ENCODE data around the gene PAX2. TPM values are rescaled to one million over a fixed set of nuclear protein-coding genes. Genes with fewer than 3 reads are reported as not detected.
A peak's percentile ranks its signal among the peaks of the same experiment; 100 is the strongest.

The PAX2 gene
- total and polyA plus RNA-seq, 2 experiments from 2014 or later, result not detected

- H3K9me3 ChIP-seq (ENCODE audit: low read depth), result no peaks in the 10 kb centered on the region
Observed at GRCh38 chr10:100742936-100743335, 2.4 kb upstream of the PAX2 start.

GRCh38 chr10:100743626-100744135, 1.7 kb upstream of the PAX2 start:
- Histone ChIP-seq H3K9me2 (replicated peaks; ENCODE audit: insufficient read depth) (no peaks in the 10 kb centered on the region), H3K27me3 (peaks cover 100% of the 10 kb centered on the region), H3K27ac (no peak overlapping the region), H3K36me3 (replicated peaks; ENCODE audit: insufficient read depth, low read depth) (no peaks in the 10 kb centered on the region), H3K79me2 (no peaks in the 10 kb centered on the region), H2AFZ (no peak overlapping the region), H3K4me1 (ENCODE audit: insufficient read depth) (peaks cover 37% of the 10 kb centered on the region), H3K4me3 (no peak overlapping the region), H4K20me1 (ENCODE audit: insufficient read depth, poor library complexity, severe bottlenecking) (no peaks in the 10 kb centered on the region), H3K4me2 (peak overlapping the region; percentile 77), H3K9me3 (ENCODE audit: low read depth) (no peaks in the 10 kb centered on the region)
- peak; percentile 18 for TF ChIP-seq EZH2 (IDR thresholded peaks at IDR 0.05; ENCODE audit: borderline replicate concordance)
- peak; percentile 60 for TF ChIP-seq CTCF (IDR thresholded peaks at IDR 0.05; ENCODE audit: poor library complexity)
- TF ChIP-seq EZH2phosphoT487 (IDR thresholded peaks at IDR 0.05; ENCODE audit: low read depth, severe bottlenecking, unreplicated experiment), result peak; percentile 12
- 1% methylated on average over 16 of the region's 16 CpGs for WGBS (ENCODE audit: low lambda C conversion rate, missing lambda C conversion rate)
- DNase-seq (ENCODE audit: low spot score), result peak; percentile 76

More at GRCh38 chr10:100742936-100743335, 2.4 kb upstream of the PAX2 start:
- DNase-seq (ENCODE audit: low spot score), result no peak
- H3K4me3 ChIP-seq, result no peak overlapping the region
- H3K36me3 ChIP-seq (replicated peaks; ENCODE audit: insufficient read depth, low read depth), result no peaks in the 10 kb centered on the region
- H3K79me2 ChIP-seq, result no peaks in the 10 kb centered on the region
- TF ChIP-seq EZH2 (IDR thresholded peaks at IDR 0.05; ENCODE audit: borderline replicate concordance), result no peak
- no peak for TF ChIP-seq CTCF (IDR thresholded peaks at IDR 0.05; ENCODE audit: poor library complexity)
- no peak for TF ChIP-seq EZH2phosphoT487 (IDR thresholded peaks at IDR 0.05; ENCODE audit: low read depth, severe bottlenecking, unreplicated experiment)
- H4K20me1 ChIP-seq (ENCODE audit: insufficient read depth, poor library complexity, severe bottlenecking), result no peaks in the 10 kb centered on the region
- H2AFZ ChIP-seq, result no peak overlapping the region
- H3K4me1 ChIP-seq (ENCODE audit: insufficient read depth), result peaks cover 34% of the 10 kb centered on the region
- 22% methylated on average over 7 of the region's 7 CpGs for WGBS (ENCODE audit: low lambda C conversion rate, missing lambda C conversion rate)
- no peaks in the 10 kb centered on the region for H3K9me2 ChIP-seq (replicated peaks; ENCODE audit: insufficient read depth)
- no peak overlapping the region for H3K27ac ChIP-seq
- no peak overlapping the region for H3K4me2 ChIP-seq
- H3K27me3 ChIP-seq, result peaks cover 100% of the 10 kb centered on the region

- TF ChIP-seq CTCF (IDR thresholded peaks at IDR 0.05; ENCODE audit: poor library complexity) (no peak), EZH2 (IDR thresholded peaks at IDR 0.05; ENCODE audit: borderline replicate concordance) (peak; percentile 90), EZH2phosphoT487 (IDR thresholded peaks at IDR 0.05; ENCODE audit: low read depth, severe bottlenecking, unreplicated experiment) (peak; percentile 71)
Observed at GRCh38 chr10:100744136-100744986, 1.0 kb upstream of the PAX2 start.

More at GRCh38 chr10:100744136-100744986, 1.0 kb upstream of the PAX2 start:
- Histone ChIP-seq H3K4me2 (peak overlapping the region; percentile 77), H3K27me3 (peaks cover 100% of the 10 kb centered on the region), H2AFZ (peak overlapping the region; percentile 26), H3K36me3 (replicated peaks; ENCODE audit: insufficient read depth, low read depth) (no peaks in the 10 kb centered on the region), H3K9me3 (ENCODE audit: low read depth) (no peaks in the 10 kb centered on the region), H3K4me1 (ENCODE audit: insufficient read depth) (peaks cover 33% of the 10 kb centered on the region), H3K4me3 (no peak overlapping the region), H3K9me2 (replicated peaks; ENCODE audit: insufficient read depth) (no peaks in the 10 kb centered on the region), H3K27ac (no peak overlapping the region), H3K79me2 (no peaks in the 10 kb centered on the region), H4K20me1 (ENCODE audit: insufficient read depth, poor library complexity, severe bottlenecking) (no peaks in the 10 kb centered on the region)
- WGBS (ENCODE audit: low lambda C conversion rate, missing lambda C conversion rate), result 5% methylated on average over 50 of the region's 65 CpGs
- DNase-seq (ENCODE audit: low spot score), result no peak

Measured in hepatocyte (in vitro differentiated cells).